Measurements from ENCODE around the gene JPT2. TPM values are rescaled to one million over a fixed set of nuclear protein-coding genes. Genes with fewer than 3 reads are reported as not detected.

The JPT2 gene, protein sequence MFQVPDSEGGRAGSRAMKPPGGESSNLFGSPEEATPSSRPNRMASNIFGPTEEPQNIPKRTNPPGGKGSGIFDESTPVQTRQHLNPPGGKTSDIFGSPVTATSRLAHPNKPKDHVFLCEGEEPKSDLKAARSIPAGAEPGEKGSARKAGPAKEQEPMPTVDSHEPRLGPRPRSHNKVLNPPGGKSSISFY
- 167 to 196 TPM (median 178 TPM) in 5 replicates for total RNA-seq (2022; extraction: Qiagen RNA extraction)

DNA sequence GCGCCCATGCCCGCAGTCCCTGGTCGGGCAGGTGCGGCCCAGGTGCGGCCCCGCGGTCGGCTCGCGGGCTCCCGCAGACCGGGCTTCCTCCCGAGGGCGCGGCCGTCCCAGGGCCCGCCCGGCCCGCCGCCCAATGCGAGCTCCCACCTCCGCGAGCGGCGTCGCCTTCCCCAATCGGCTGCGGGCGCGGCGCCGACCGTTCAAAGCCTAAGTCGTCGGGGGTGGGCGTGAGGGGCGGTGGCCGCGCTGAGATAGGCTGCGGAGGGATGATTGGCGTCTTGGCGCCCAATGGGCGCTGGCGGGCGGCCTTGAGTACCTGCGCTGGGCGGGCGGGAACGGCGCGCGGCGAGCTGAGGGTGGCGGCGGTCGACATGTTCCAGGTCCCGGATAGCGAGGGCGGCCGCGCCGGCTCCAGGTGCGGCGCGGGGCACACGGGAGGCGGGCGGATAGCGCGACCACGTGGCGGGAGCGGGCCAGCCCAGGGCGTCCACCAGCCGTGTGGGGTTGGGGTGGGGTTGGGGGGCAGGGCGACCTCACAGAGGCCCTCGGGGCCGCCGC lies at the start of gene JPT2:
Gene JPT2, plus strand, starts transcription at position 338 of the 558 bp plus-strand sequence. Its CDS starts 34 bp downstream, at position 372.

DNA sequence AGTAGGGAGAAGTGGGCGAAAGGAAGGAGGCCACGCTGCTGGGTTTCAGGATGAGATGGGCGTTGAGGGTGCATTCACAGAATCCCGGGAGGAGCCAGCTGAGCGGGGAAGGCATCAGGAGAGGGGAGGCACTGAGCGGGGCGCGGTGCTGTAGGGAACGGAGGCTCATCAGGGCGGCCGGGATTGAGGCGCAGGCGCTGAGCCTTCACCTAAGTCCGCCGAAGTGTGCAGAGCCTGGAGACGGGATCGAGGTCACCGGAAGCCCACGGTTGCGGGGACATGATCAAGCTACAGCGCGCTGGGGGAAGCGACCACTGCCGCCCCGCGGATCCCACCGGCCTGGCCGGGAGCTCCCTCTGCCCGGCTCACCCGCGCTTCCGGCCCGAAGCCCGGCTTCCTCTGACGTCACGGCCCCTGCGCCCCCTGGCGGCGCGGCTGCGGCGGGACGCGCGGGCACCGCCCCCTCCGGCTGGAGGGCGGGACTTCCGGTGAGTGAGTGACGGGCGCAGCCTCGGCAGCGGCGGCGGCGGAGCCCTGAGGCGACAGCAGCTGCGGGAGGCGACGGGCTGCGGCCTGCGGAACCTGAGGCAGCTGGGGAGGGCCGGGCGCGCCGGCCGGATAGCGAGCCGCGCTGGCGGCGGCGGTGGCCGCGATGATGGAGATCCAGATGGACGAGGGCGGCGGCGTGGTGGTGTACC lies 27.8 kb downstream of the JPT2 start, which contains the start of gene MAPK8IP3:
Gene MAPK8IP3, plus strand, starts transcription at position 508 of the 698 bp plus-strand sequence. Its CDS starts 145 bp downstream, at position 653.

Other genes starting within 250 kb of the JPT2 start
- not detected in 5 replicates for gene PERCC1, start 247.2 kb upstream of the JPT2 start, total RNA-seq (2022; extraction: Qiagen RNA extraction)
- gene CCDC154, start 233.7 kb upstream of the JPT2 start, total RNA-seq (2022; extraction: Qiagen RNA extraction), result 0.20 to 0.81 TPM (median 0.32 TPM) in 5 replicates
- gene CLCN7, start 203.3 kb upstream of the JPT2 start, total RNA-seq (2022; extraction: Qiagen RNA extraction), result 45.9 to 78.5 TPM (median 73.6 TPM) in 5 replicates
- not detected in 5 replicates for gene PTX4, start 189.3 kb upstream of the JPT2 start, total RNA-seq (2022; extraction: Qiagen RNA extraction)
- gene TELO2, start 184.9 kb upstream of the JPT2 start, total RNA-seq (2022; extraction: Qiagen RNA extraction), result 21.9 to 44.1 TPM (median 39.5 TPM) in 5 replicates
- gene TMEM204, start 144.6 kb upstream of the JPT2 start, total RNA-seq (2022; extraction: Qiagen RNA extraction), result 0.17 to 0.20 TPM in 2 of 5 replicates, not detected in the others
- 7.7 to 9.0 TPM (median 8.6 TPM) in 5 replicates for gene IFT140, start 66.2 kb upstream of the JPT2 start, total RNA-seq (2022; extraction: Qiagen RNA extraction)
- 10.2 to 21.1 TPM (median 15.9 TPM) in 5 replicates for gene CRAMP1, start 65.9 kb upstream of the JPT2 start, total RNA-seq (2022; extraction: Qiagen RNA extraction)
- 40.7 to 70.6 TPM (median 60.8 TPM) in 5 replicates for gene MAPK8IP3, start 27.9 kb downstream of the JPT2 start, total RNA-seq (2022; extraction: Qiagen RNA extraction)
- gene NME3, start 93.3 kb downstream of the JPT2 start, total RNA-seq (2022; extraction: Qiagen RNA extraction), result 31.2 to 64.7 TPM (median 62.4 TPM) in 5 replicates
- 6.0 to 12.0 TPM (median 10.0 TPM) in 5 replicates for gene EME2, start 94.5 kb downstream of the JPT2 start, total RNA-seq (2022; extraction: Qiagen RNA extraction)
- 168 to 282 TPM (median 245 TPM) in 5 replicates for gene MRPS34, start 94.9 kb downstream of the JPT2 start, total RNA-seq (2022; extraction: Qiagen RNA extraction)
- gene SPSB3, start 104.3 kb downstream of the JPT2 start, total RNA-seq (2022; extraction: Qiagen RNA extraction), result 17.2 to 28.9 TPM (median 24.8 TPM) in 5 replicates
- gene NUBP2, start 104.7 kb downstream of the JPT2 start, total RNA-seq (2022; extraction: Qiagen RNA extraction), result 53.4 to 92.2 TPM (median 81.1 TPM) in 5 replicates
- gene IGFALS, start 115.4 kb downstream of the JPT2 start, total RNA-seq (2022; extraction: Qiagen RNA extraction), result 0.06 to 0.10 TPM (median 0.06 TPM) in 3 of 5 replicates, not detected in the others
- 56.2 to 70.5 TPM (median 67.0 TPM) in 5 replicates for gene HAGH, start 148.5 kb downstream of the JPT2 start, total RNA-seq (2022; extraction: Qiagen RNA extraction)
- gene FAHD1, start 148.9 kb downstream of the JPT2 start, total RNA-seq (2022; extraction: Qiagen RNA extraction), result 43.1 to 50.4 TPM (median 48.4 TPM) in 5 replicates
- gene MEIOB, start 193.9 kb downstream of the JPT2 start, total RNA-seq (2022; extraction: Qiagen RNA extraction), result 1.1 to 1.9 TPM (median 1.4 TPM) in 5 replicates
- 1.5 to 3.1 TPM (median 2.8 TPM) in 5 replicates for gene HS3ST6, start 240.1 kb downstream of the JPT2 start, total RNA-seq (2022; extraction: Qiagen RNA extraction)